ENCODE results near the gene DIPK1A. TPM values are rescaled to one million over a fixed set of nuclear protein-coding genes. Genes with fewer than 3 reads are reported as not detected.

Gene DIPK1A
- total RNA-seq, 2 experiments from 2014 or later, result 11.6 TPM

DNA sequence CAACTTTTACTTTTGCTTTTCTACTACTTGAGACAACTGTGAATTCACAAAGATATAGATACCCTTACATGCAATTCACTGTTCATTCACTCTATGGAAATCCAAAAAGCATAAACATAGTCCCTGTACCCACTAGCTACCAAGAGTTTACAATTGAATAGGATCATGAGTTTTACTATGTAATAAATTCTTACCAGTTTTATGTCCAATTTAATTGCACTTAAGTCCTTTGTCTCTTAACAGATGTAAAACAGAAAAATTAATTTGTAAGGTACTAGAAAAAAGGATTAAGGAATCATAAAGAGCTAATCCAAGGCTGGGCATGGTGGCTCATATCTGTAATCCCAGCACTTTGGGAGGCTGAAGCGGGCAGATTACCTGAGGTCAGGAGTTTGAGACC, 24.4 kb downstream of the DIPK1A start:
- ATAC-seq (ENCODE audit: low read depth) (no peak), DNase-seq (no peak)
- H3K27ac Mint-ChIP-seq, result no peak overlapping the region
- H3K4me1 Mint-ChIP-seq, result peaks cover 10% of the 10 kb centered on the region
- peaks cover 10% of the 10 kb centered on the region for H3K36me3 Mint-ChIP-seq
- no peak overlapping the region for H3K4me3 Mint-ChIP-seq
- no peaks in the 10 kb centered on the region for H3K27me3 Mint-ChIP-seq
- H3K9me3 Mint-ChIP-seq, result no peaks in the 10 kb centered on the region
- POLR2A ChIA-PET, result no interaction called here

- DNase-seq (no peak), ATAC-seq (ENCODE audit: low read depth) (no peak)
- POLR2A ChIA-PET, result no interaction called here
- Mint-ChIP-seq H3K4me3 (no peak overlapping the region), H3K4me1 (peaks cover 10% of the 10 kb centered on the region), H3K27me3 (no peaks in the 10 kb centered on the region), H3K27ac (no peak overlapping the region), H3K36me3 (peaks cover 12% of the 10 kb centered on the region), H3K9me3 (no peaks in the 10 kb centered on the region)
Measured at GRCh38 chr1:92934395-92935378, 26.6 kb downstream of the DIPK1A start.

- POLR2A ChIA-PET, result no interaction called here
- H3K4me1 Mint-ChIP-seq, result peaks cover 14% of the 10 kb centered on the region
- peaks cover 14% of the 10 kb centered on the region for H3K36me3 Mint-ChIP-seq
- H3K27me3 Mint-ChIP-seq, result no peaks in the 10 kb centered on the region
- DNase-seq, result no peak
- H3K4me3 Mint-ChIP-seq, result no peak overlapping the region
- no peak overlapping the region for H3K27ac Mint-ChIP-seq
- ATAC-seq (ENCODE audit: low read depth), result no peak
- no peaks in the 10 kb centered on the region for H3K9me3 Mint-ChIP-seq
Measured at GRCh38 chr1:92933459-92933858, 27.8 kb downstream of the DIPK1A start.

- Mint-ChIP-seq H3K9me3 (peaks cover 1% of the 10 kb centered on the region), H3K27me3 (no peaks in the 10 kb centered on the region), H3K4me1 (peaks cover 11% of the 10 kb centered on the region), H3K36me3 (peaks cover 13% of the 10 kb centered on the region), H3K4me3 (no peak overlapping the region), H3K27ac (no peak overlapping the region)
- POLR2A ChIA-PET, result no interaction called here
- DNase-seq (no peak), ATAC-seq (ENCODE audit: low read depth) (no peak)
Measured at GRCh38 chr1:92931691-92932090, 29.6 kb downstream of the DIPK1A start.

GRCh38 chr1:92929461-92929860, 31.8 kb downstream of the DIPK1A start:
- POLR2A ChIA-PET, result interaction anchor here (0.8 kb wide), 1 partner anchor 29 kb away, joined by 4 read pairs; no protein-coding TSS in a partner anchor
- Mint-ChIP-seq H3K27me3 (no peaks in the 10 kb centered on the region), H3K27ac (no peak overlapping the region), H3K4me3 (no peak overlapping the region), H3K36me3 (peaks cover 10% of the 10 kb centered on the region), H3K4me1 (peaks cover 5% of the 10 kb centered on the region), H3K9me3 (peaks cover 1% of the 10 kb centered on the region)
- ATAC-seq (ENCODE audit: low read depth) (no peak), DNase-seq (no peak)

DNA sequence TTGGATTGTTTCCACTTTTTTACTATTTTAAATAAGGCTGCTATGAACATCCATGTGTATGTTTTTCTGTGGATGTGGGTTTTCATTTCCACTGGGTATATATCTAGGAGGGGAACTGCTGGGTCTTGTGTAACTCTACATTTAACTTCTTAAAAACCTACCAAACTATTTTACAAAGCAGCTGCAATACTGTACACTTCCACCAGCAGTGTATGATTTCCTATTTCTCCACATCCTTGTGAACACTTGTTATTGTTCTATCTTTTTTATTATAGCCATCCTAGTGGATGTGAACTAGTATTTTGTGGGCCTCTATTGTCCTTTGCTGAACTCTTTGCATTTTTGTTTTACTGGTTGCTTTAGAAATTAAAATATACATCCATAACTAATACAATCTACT, 33.4 kb downstream of the DIPK1A start:
- DNase-seq (no peak), ATAC-seq (ENCODE audit: low read depth) (no peak)
- peaks cover 13% of the 10 kb centered on the region for H3K36me3 Mint-ChIP-seq
- H3K4me1 Mint-ChIP-seq, result peaks cover 5% of the 10 kb centered on the region
- no peak overlapping the region for H3K27ac Mint-ChIP-seq
- no peak overlapping the region for H3K4me3 Mint-ChIP-seq
- POLR2A ChIA-PET, result no interaction called here
- H3K9me3 Mint-ChIP-seq, result peaks cover 1% of the 10 kb centered on the region
- H3K27me3 Mint-ChIP-seq, result no peaks in the 10 kb centered on the region

DNA sequence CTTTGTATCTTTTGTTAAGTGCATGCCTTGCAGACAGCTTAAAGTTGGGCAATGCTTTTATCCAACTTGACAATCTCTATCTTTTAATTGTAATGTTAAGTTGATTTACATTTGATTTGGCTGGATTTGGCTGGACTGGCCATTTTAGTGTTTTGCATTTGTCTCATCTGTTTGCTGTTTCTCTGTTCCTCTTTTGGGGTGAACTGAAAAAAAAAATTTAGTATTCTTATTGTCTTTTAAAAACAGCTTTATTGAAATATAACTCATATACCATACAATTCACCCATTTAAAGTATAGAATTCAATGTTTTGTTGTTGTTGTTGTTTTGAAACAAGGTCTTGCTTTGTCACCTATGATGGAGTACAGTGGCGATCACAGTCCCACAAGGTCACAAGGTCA, 34.4 kb downstream of the DIPK1A start:
- Mint-ChIP-seq H3K9me3 (peaks cover 1% of the 10 kb centered on the region), H3K27ac (no peak overlapping the region), H3K27me3 (no peaks in the 10 kb centered on the region), H3K36me3 (peaks cover 14% of the 10 kb centered on the region), H3K4me1 (peaks cover 5% of the 10 kb centered on the region), H3K4me3 (no peak overlapping the region)
- DNase-seq, result no peak
- POLR2A ChIA-PET, result no interaction called here
- no peak for ATAC-seq (ENCODE audit: low read depth)

DNA sequence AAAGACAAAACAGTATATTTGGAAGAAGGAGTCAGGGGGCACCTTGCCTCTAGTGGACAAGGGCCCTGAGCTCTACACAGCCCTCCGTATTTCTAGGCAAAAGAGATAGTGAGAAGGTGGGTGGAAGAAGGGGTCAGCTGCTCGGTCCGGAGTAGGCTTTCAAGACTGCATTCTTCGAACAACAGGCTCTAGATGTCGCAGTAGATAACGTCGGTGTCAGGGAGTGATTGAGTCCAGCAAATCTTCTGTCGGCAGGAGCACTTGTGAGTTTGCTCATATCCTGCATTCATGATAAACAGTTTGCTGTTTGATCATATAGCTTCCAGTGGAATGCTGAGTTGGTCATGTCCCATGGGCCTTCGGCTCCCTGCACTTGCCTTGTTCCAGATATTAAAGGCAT, 36.8 kb downstream of the DIPK1A start:
- H3K27me3 Mint-ChIP-seq, result no peaks in the 10 kb centered on the region
- H3K27ac Mint-ChIP-seq, result no peak overlapping the region
- peaks cover 26% of the 10 kb centered on the region for H3K36me3 Mint-ChIP-seq
- H3K9me3 Mint-ChIP-seq, result peaks cover 3% of the 10 kb centered on the region
- peaks cover 4% of the 10 kb centered on the region for H3K4me1 Mint-ChIP-seq
- no peak for DNase-seq
- no peak overlapping the region for H3K4me3 Mint-ChIP-seq
- POLR2A ChIA-PET, result no interaction called here
- ATAC-seq (ENCODE audit: low read depth), result no peak

DNA sequence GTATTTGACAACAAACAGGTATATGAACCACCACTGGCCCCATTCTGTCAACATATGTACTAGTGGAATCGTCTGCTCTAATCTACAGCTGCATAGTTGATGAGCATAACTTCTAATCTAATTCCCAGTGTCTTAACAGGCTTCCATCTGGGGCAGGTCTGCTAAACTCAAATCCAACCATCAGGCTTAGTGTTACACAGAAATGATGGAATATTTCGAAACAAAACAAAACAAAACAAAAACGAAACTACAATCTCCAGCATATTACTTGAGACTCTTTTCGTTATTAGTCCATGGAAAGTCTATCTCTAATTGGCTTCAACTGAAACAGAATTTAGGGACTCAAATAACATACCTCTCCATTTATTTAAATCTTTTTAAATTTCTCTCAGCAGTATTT, 37.6 kb downstream of the DIPK1A start:
- POLR2A ChIA-PET, result no interaction called here
- H3K27ac Mint-ChIP-seq, result no peak overlapping the region
- no peak overlapping the region for H3K4me3 Mint-ChIP-seq
- peaks cover 1% of the 10 kb centered on the region for H3K4me1 Mint-ChIP-seq
- ATAC-seq (ENCODE audit: low read depth) (no peak), DNase-seq (no peak)
- peaks cover 27% of the 10 kb centered on the region for H3K36me3 Mint-ChIP-seq
- no peaks in the 10 kb centered on the region for H3K27me3 Mint-ChIP-seq
- peaks cover 3% of the 10 kb centered on the region for H3K9me3 Mint-ChIP-seq

DNA sequence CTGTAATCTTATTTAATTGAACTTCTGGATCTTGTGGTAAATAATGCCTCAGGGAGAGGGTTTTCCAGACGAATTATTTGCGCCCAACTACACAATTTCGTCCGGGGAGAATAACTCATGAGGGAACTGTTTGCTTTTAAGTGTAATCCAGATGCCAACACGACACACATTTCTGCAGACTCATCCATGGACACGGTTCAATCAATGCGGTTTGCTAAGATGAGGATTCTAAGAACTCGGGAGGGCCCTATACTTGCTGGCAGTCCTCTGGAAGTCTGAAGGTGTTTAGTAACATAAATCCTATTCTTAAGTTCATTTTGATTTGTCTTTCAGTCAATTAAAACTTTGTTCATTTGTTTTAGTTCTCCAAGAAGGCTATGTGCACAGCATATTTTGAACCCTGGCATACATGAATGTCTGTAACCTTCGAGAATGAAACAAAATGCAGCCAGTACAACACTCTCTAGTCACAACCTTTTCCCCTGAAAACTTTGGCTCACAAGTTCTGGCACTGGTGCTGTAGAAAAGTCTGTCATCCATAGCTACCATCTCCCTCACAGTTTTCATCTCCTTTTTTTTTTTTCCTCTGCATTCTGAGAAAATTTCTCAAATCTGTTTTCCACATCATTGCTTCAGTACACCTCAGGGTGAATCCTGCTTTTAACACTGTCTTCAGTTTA, 38.8 kb downstream of the DIPK1A start:
- DNase-seq (no peak), ATAC-seq (ENCODE audit: low read depth) (no peak)
- no peaks in the 10 kb centered on the region for H3K27me3 Mint-ChIP-seq
- no peak overlapping the region for H3K27ac Mint-ChIP-seq
- H3K36me3 Mint-ChIP-seq, result peaks cover 26% of the 10 kb centered on the region
- no peak overlapping the region for H3K4me3 Mint-ChIP-seq
- H3K4me1 Mint-ChIP-seq, result peaks cover 3% of the 10 kb centered on the region
- POLR2A ChIA-PET, result no interaction called here
- peaks cover 2% of the 10 kb centered on the region for H3K9me3 Mint-ChIP-seq

- H3K9me3 Mint-ChIP-seq, result peaks cover 2% of the 10 kb centered on the region
- H3K27me3 Mint-ChIP-seq, result no peaks in the 10 kb centered on the region
- H3K4me3 Mint-ChIP-seq, result no peak overlapping the region
- no peak overlapping the region for H3K27ac Mint-ChIP-seq
- POLR2A ChIA-PET, result no interaction called here
- peaks cover 27% of the 10 kb centered on the region for H3K36me3 Mint-ChIP-seq
- DNase-seq (no peak), ATAC-seq (ENCODE audit: low read depth) (no peak)
- H3K4me1 Mint-ChIP-seq, result peaks cover 3% of the 10 kb centered on the region
Measured at GRCh38 chr1:92921031-92922023, 39.9 kb downstream of the DIPK1A start.

DNA sequence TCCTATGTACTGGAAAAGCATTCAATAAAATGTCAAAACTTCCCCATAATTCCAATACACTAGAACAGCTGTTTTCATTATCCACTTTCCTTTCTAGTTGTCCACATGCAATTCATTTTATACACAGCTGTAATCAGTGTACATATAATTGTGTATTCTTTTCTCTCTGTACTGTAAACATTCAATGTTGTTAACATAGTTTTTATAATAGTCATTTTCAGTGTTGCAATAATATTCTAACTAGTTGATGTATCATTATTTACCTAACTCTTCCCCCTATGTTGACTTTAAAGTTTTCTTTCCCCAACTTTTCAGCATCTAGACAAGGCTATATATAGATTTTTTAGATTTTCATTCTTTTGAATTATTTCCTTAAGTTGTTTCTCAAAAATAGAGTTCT, 44.4 kb downstream of the DIPK1A start:
- DNase-seq (no peak), ATAC-seq (ENCODE audit: low read depth) (no peak)
- POLR2A ChIA-PET, result no interaction called here
- H3K9me3 Mint-ChIP-seq, result peaks cover 2% of the 10 kb centered on the region
- H3K4me3 Mint-ChIP-seq, result no peak overlapping the region
- H3K27ac Mint-ChIP-seq, result no peak overlapping the region
- H3K4me1 Mint-ChIP-seq, result peaks cover 2% of the 10 kb centered on the region
- H3K36me3 Mint-ChIP-seq, result peaks cover 25% of the 10 kb centered on the region
- H3K27me3 Mint-ChIP-seq, result no peaks in the 10 kb centered on the region

- no peak overlapping the region for H3K27ac Mint-ChIP-seq
- H3K4me3 Mint-ChIP-seq, result no peak overlapping the region
- no peaks in the 10 kb centered on the region for H3K27me3 Mint-ChIP-seq
- no peak for ATAC-seq (ENCODE audit: low read depth)
- H3K9me3 Mint-ChIP-seq, result peaks cover 3% of the 10 kb centered on the region
- H3K36me3 Mint-ChIP-seq, result peaks cover 23% of the 10 kb centered on the region
- peaks cover 2% of the 10 kb centered on the region for H3K4me1 Mint-ChIP-seq
- DNase-seq, result no peak
- POLR2A ChIA-PET, result no interaction called here
Measured at GRCh38 chr1:92915547-92915946, 45.7 kb downstream of the DIPK1A start.

Data from activated naive CD8-positive, alpha-beta T cell treated with anti-CD3 and anti-CD28 coated beads, Interleukin-2, amount 10 ng/mL, durations not matched to agents 7 days and 5 days (primary cell).